ENCODE results near the gene ASS1.

Gene ASS1

GRCh38 chr9:130418776-130419175 lies 26.0 kb upstream of the ASS1 start:
- DNase-seq (ENCODE audit: low read depth in 2 of 2): no peak

GRCh38 chr9:130419521-130420035 lies 25.2 kb upstream of the ASS1 start:
- DNase-seq (ENCODE audit: low read depth in 2 of 2): no peak

- DNase-seq (ENCODE audit: low read depth in 2 of 2): no peak
These were observed 23.5 kb upstream of the ASS1 start for GRCh38 chr9:130421154-130421801.

GRCh38 chr9:130421802-130422276 lies 22.9 kb upstream of the ASS1 start:
- DNase-seq (ENCODE audit: low read depth in 2 of 2): peak in 1 of 2 experiments; percentile 21

GRCh38 chr9:130422546-130422945 lies 22.2 kb upstream of the ASS1 start:
- no peak for DNase-seq (ENCODE audit: low read depth in 2 of 2)

- no peak for DNase-seq (ENCODE audit: low read depth in 2 of 2)
These were observed 21.5 kb upstream of the ASS1 start for GRCh38 chr9:130423272-130423671.

GRCh38 chr9:130424595-130425454 lies 19.9 kb upstream of the ASS1 start:
- DNase-seq (ENCODE audit: low read depth in 2 of 2): no peak

GRCh38 chr9:130425741-130426466 lies 18.9 kb upstream of the ASS1 start:
- no peak for DNase-seq (ENCODE audit: low read depth in 2 of 2)

GRCh38 chr9:130426467-130426773 lies 18.3 kb upstream of the ASS1 start:
- no peak for DNase-seq (ENCODE audit: low read depth in 2 of 2)

GRCh38 chr9:130426883-130427282 lies 17.9 kb upstream of the ASS1 start:
- no peak for DNase-seq (ENCODE audit: low read depth in 2 of 2)

GRCh38 chr9:130427326-130427725 lies 17.4 kb upstream of the ASS1 start:
- no peak for DNase-seq (ENCODE audit: low read depth in 2 of 2)

- DNase-seq (ENCODE audit: low read depth in 2 of 2): no peak
These were observed 16.6 kb upstream of the ASS1 start for GRCh38 chr9:130428086-130428665.

- no peak for DNase-seq (ENCODE audit: low read depth in 2 of 2)
These were observed 15.4 kb upstream of the ASS1 start for GRCh38 chr9:130429381-130429780.

GRCh38 chr9:130429831-130430230 lies 14.9 kb upstream of the ASS1 start:
- DNase-seq (ENCODE audit: low read depth in 2 of 2): no peak

GRCh38 chr9:130430232-130430631 lies 14.5 kb upstream of the ASS1 start:
- DNase-seq (ENCODE audit: low read depth in 2 of 2): no peak

GRCh38 chr9:130430734-130431535 lies 13.8 kb upstream of the ASS1 start:
- no peak for DNase-seq (ENCODE audit: low read depth in 2 of 2)

- DNase-seq (ENCODE audit: low read depth in 2 of 2): no peak
These were observed 13.0 kb upstream of the ASS1 start for GRCh38 chr9:130431536-130432303.

GRCh38 chr9:130432362-130432761 lies 12.4 kb upstream of the ASS1 start:
- DNase-seq (ENCODE audit: low read depth in 2 of 2): no peak

- DNase-seq (ENCODE audit: low read depth in 2 of 2): no peak
These were observed 12.0 kb upstream of the ASS1 start for GRCh38 chr9:130432796-130433167.

GRCh38 chr9:130433168-130433946 lies 11.4 kb upstream of the ASS1 start:
- DNase-seq (ENCODE audit: low read depth in 2 of 2): no peak

All from fibroblast of skin of left biceps (primary cell).